Lung microvascular endothelial cell (primary cell): ENCODE data around the gene XXYLT1. TPM values are rescaled to one million over a fixed set of nuclear protein-coding genes. Genes with fewer than 3 reads are reported as not detected.

ENCODE experiments used
- DNase-seq, 2 donors: peaks; one replicate each; pipeline versions ENCODE4 v3.0.0 to v3.0.0-alpha.2; 2010; ENCODE audit warnings: low read depth in 2 of 2
- total RNA-seq: library from RNA; depleted of rRNA; stranded (reverse); fragments of >200 nt; gene quantifications from 2 replicates; pipeline ENCODE4 v1.2.1, GENCODE V29; 2014

Gene XXYLT1
- total RNA-seq, 1 donor from 2014 or later: 24.6 TPM

DNA sequence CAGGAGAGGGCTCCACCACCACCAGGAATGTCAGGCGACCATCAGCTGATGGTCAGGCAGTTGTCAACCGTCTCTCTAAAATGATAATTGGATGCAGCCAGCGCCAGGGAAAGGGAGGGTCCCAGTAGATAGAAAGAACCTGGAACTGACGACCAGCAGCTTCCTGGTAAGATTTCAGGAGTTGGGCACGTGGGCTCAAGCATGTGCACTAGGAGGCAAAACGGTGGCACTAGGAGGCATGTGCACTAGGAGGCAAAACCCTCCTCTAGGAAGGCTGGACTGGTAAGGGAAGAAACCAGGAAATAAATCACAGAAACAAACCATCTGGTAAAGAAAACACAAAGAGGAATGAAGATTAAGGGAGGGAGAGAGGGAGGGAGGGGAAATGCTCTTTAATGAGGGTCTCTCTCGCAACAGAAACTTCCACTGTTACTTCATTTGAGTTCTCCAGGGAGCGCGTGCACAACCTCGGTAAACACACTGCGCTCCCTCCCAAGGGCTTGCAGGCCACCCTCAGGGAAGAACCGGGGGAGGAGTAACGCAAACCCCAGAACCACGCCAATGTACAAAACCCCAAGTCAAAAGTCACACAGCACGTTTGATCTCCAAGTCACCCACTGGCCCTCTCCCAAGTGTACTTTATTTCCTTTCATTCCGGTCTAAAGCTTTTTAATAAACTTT, 116.7 kb downstream of the XXYLT1 start:
- peak; percentile 65 to 76 for DNase-seq

- no peak for DNase-seq
Measured at GRCh38 chr3:195153653-195154052, 117.3 kb downstream of the XXYLT1 start.

DNA sequence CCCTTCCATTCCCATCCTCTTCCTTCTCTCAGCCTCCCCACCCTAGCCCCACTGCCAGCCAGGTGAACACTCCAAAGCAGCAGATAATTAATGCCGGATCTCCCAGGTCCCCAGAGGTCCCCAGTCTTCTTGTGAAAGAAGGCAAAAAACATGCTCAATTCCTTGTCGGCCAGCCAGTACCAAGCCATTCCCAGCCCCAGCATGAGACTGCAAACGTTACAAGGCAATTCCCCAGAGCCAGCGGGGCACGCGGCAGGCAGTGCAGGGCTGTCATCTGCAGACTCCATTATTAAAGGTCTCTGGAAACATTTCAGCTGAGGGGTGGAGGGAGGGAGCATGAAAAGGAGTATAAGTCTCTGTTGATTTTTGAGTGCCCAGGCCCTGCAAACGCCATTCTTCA, 117.8 kb downstream of the XXYLT1 start:
- no peak for DNase-seq

DNA sequence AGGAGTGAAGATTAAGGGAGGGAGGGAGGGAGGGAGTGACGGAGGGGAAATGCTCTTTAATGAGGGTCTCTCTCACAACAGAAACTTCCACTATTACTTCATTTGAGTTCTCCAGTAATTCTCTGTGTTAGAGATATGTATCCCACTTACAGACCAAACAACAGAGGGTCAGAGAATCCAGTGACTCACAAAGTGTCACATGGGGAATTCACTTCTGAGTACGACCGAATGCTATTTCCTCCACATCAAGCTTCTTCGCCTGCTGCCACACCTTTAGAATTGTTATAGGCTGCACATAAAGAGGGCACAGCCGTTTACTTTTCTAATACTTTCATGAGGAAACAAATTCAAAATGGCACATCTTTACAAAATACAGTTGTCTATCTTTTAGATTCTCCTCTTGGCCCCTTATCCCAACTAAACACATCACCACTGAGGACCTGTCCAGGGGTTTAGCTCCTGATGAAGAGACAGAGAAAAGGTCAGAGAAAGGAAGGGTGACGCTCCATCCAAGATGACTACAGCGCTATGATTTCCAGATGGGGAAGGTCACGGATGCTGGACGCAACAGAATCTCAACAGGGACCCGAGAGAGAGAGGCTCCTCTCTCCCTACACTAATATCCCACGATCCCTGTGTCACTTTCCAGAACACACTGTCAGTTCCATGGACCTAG, 119.0 kb downstream of the XXYLT1 start:
- DNase-seq: peak; percentile 68 to 95

DNA sequence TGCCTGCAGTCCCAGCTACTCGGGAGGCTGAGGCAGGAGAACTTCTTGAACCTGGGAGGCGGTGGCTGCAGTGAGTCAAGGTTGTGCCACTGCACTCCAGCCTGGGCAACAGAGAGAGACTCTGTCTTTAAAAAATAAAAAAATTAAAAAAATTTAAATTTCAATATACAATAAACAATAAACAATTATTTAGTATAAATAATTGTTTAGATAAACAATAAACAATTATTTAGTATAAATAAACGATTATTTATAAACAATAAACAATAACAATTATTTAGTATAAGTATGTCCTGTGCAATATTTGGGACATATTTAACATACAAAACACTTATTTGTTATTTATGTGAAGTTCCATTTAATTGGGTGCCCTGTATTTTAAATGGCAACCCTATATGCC, 119.6 kb downstream of the XXYLT1 start:
- no peak for DNase-seq

- peak; percentile 95 to 97 for DNase-seq
Measured at GRCh38 chr3:195150181-195151118, 120.5 kb downstream of the XXYLT1 start.

DNA sequence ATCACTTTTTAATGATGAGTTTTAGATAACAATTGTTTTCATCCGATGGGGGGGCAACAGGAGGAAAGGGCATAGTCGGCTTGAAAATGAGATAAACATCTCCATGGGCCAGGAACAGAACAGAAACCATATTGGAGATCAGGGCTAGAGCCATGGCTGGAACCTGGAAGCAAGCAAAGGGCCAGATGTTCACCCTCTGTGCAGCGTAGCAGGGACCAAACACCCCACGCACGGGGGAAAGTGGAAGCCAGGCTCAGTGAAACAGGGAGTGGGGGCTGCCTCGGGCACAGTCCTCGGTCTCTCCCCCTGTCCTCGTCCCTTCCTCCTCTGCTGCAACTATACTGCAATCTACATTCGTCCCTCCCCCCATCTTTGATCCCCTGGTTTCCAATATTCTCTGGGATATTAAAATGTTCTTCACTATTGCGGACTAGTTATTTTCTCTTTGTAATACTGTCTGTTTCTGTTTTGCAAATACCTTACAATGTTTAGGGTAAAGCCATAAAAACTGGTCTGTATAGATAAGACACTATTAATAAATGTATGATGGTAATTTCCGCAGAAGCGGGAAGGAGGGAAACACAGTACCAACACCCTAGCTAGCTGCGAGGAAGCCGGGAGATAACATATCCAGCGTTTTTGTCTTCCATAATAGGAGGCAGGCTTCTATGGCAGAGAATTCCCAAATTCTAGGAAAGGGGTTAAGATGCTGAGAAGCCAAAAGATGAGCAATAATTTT, 121.5 kb downstream of the XXYLT1 start:
- peak in 1 of 2 donors; percentile 44 for DNase-seq

DNA sequence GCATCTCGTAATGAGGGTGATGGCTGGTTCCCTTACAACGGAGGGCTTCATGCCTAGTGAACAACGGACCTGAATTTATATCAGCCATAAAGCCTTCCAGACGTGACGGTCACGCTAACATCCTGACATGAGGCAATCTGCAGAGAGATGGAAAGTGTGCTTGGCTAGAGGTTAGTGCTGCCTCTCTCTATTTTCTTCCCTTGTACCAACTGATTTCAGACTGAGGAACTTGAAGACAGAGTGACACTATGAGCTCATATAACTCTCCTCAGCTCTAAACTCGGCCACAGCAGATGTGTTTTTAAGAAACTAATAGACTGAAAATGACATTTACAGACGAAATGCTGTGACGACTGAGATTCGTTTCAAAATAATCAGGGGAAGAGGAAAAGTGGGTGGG, 122.4 kb downstream of the XXYLT1 start:
- peak; percentile 68 to 75 for DNase-seq

DNA sequence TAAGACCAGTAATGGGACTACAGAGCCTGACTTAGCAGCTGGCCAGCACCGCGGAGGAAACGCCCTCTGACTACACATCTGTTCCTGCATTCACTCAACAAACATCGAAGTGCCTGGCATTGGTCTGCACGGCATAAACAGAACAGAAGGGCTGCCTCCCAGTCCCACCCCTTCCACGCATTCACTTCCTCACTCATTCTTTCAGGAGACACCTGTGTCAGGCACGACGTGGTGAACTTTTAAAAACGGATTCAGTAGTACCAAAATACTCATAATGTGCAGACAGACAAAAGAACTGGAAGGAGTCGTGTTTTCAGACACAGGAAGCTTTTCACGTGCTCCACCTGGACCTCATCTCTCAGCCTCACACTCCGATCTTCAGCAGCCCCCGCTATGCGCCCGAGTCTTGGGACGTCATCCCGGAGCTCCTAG, 123.3 kb downstream of the XXYLT1 start:
- peak; percentile 90 to 93 for DNase-seq

DNA sequence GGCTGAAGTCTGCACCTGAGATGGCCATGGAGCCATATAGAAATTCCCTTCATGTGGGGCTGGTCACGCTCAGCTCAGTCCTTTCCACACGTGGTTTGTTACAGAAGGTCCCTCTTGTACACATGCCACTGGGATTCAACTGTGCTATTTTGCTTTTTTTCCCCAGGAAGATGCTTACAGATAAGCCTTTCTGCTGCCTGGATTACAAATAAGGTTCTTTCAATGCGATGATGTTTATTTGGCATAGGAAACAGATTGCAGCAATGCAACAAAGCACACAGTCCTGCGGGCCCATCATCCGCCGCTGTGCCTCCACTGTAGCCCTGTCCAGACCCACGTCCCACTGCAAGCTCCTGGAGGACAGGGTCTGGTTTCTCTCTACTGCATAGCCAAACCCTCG, 124.8 kb downstream of the XXYLT1 start:
- no peak for DNase-seq

- no peak for DNase-seq
Measured at GRCh38 chr3:195145579-195145978, 125.4 kb downstream of the XXYLT1 start.

DNA sequence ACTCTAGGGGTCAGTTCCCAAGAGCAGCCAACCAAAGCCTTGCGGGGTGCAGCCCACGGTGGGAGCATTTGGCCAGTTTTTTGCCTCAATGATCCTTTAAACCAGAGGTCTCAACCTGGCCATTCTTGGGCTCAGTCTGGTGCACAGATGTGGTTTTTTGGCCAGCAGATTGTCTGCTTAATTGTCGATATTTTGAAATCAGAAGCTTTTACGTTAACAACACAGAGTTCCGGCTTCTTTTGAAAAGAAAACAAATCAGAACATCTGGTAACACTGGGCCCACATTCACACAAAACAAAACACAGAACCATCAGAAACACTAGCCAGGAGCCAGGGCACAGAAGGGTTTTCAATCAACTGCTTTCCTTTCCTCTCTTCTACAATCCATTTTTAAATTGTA, 127.7 kb downstream of the XXYLT1 start:
- no peak for DNase-seq

- DNase-seq: no peak
Measured at GRCh38 chr3:195142519-195142918, 128.4 kb downstream of the XXYLT1 start.

GRCh38 chr3:195140816-195141793, 129.9 kb downstream of the XXYLT1 start:
- no peak for DNase-seq

DNA sequence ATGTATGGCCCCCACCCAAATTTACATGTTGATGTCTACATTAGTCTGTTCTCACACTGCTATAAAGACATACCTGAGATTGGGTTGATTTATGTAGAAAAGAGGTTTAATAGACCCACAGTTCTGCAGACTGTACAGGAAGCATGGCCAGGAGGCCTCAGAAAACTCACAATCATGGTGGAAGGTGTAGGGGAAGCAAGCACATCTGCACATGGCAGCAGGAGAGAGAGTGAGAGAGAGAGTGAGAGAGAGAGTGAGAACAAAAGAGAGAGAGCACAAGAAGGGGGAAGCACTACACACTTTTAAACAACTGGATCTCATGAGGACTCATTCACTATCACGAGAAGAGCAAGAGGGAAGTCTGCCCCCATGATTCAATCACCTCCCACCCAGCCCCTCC, 130.5 kb downstream of the XXYLT1 start:
- DNase-seq: no peak

DNA sequence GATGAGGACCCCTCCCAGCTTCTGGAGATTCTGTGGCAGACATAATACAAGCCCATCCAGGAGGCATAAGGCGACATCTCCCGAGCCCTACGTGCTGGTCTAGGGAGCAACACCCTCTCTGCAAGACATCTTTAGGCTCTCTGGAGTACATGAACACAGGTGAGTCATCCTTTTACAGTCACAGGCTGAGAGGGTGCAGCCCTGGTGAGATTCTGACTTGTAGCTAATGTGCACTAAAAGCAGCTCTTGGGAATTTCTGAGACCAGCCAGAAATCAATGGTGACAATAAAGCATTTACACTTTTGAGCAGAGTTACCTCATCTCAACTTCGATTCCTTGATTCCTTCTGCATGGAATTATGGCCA, 131.1 kb downstream of the XXYLT1 start:
- no peak for DNase-seq

GRCh38 chr3:195139091-195139875, 131.7 kb downstream of the XXYLT1 start:
- no peak for DNase-seq

- DNase-seq: no peak
Measured at GRCh38 chr3:195137638-195138588, 133.0 kb downstream of the XXYLT1 start.
